H1 (cell line): ENCODE measurements around the gene ADRB2.

Experiments
- CTCF ChIP-seq, 3 experiments: IDR thresholded peaks; 1 replicate in 2 of 3; 2 replicates in 1 of 3; pipeline versions ENCODE4 v1.5.1 to v1.6.1; 2011; ENCODE audit warnings: low read length in 3 of 3, mild to moderate bottlenecking in 3 of 3, inconsistent platforms in 2 of 3, low read depth in 1 of 3, moderate library complexity in 1 of 3; ENCODE audit not compliant: insufficient read depth in 1 of 3; ENCODE audit errors: control extremely low read depth in 1 of 3
- EP300 ChIP-seq, 2 experiments: IDR thresholded peaks; 1 replicate in 1 of 2; 2 replicates in 1 of 2; pipeline ENCODE4 v1.6.1; 2011 to 2012; ENCODE audit warnings: low read depth in 2 of 2, low read length in 2 of 2, mild to moderate bottlenecking in 2 of 2, borderline replicate concordance in 1 of 2, inconsistent platforms in 1 of 2, moderate library complexity in 1 of 2
- FOSL1 ChIP-seq: IDR thresholded peaks from 2 replicates; pipeline ENCODE4 v1.6.1; 2011; ENCODE audit warnings: mild to moderate bottlenecking, low read depth, low read length, moderate library complexity; ENCODE audit not compliant: insufficient read depth
- NRF1 ChIP-seq: IDR thresholded peaks from 2 replicates; pipeline ENCODE4 v1.6.1; 2011; ENCODE audit warnings: mild to moderate bottlenecking, low read depth, low read length, improper control_type of control experiment
- SP4 ChIP-seq: IDR thresholded peaks from 2 replicates; pipeline ENCODE4 v1.6.1; 2012; ENCODE audit warnings: low read length, inconsistent platforms
- USF2 ChIP-seq: IDR thresholded peaks from 2 replicates; pipeline ENCODE4 v1.6.1; 2011; ENCODE audit warnings: low read length, improper control_type of control experiment

- TF ChIP-seq FOSL1 (no peak), CTCF (IDR thresholded peaks at IDR 0.05; ENCODE audit: control extremely low read depth in 1 of 3, insufficient read depth in 1 of 3, low read depth in 1 of 3, low read length in 3 of 3) (no peak), USF2 (no peak), NRF1 (no peak), SP4 (no peak), EP300 (IDR thresholded peaks at IDR 0.05; ENCODE audit: borderline replicate concordance in 1 of 2, low read depth in 2 of 2, low read length in 2 of 2) (no peak)
These were observed 2.3 kb downstream of the ADRB2 start for GRCh38 chr5:148828511-148829247.
